K562 (cell line): Measurements from ENCODE around the gene ZNF428. TPM values are rescaled to one million over a fixed set of nuclear protein-coding genes. Genes with fewer than 3 reads are reported as not detected.

Experiments used
- ATAC-seq: fragments of 200-7000 bp; cut with Tn5 transposase; 3 replicates; pipeline ENCODE4 v1.9.1; 2020; ENCODE audit warnings: moderate library complexity
- BruUV-seq: library from RNA; stranded (reverse); fragments of 400-500 nt; replicated peaks from 2 replicates; lab custom pipeline; 2021; lab: Mats Ljungman, UMichigan
- CTCF ChIA-PET: fragments of 300-600 bp; formaldehyde crosslinking; extraction: SDS; loops from one replicate; lab custom pipeline; 2021; ENCODE audit warnings: low intra/inter-chr PET ratio; lab: Yijun Ruan, JAX
- POLR2A ChIA-PET: fragments of 300-600, 350-650 bp; sonication (Branson Sonifier 250); formaldehyde crosslinking; extraction: SDS; loops from one replicate; lab custom pipeline; 2021; ENCODE audit warnings: antibody characterized with exemption, inconsistent platforms; lab: Yijun Ruan, JAX
- DNase-seq, 4 experiments: peaks; one replicate each; pipeline versions ENCODE4 v3.0.0 to v3.0.0-alpha.2; 2011 to 2018; ENCODE audit warnings: low spot score in 3 of 4, mixed read lengths in 3 of 4; ENCODE audit errors: extremely low read depth in 1 of 4
- FAIRE-seq: peaks from 2 replicates; lab custom pipeline; 2011; peaks lifted over from hg19 to GRCh38; lab: Jason Lieb, UNC
- H2AFZ ChIP-seq: 2 replicates; pipeline ENCODE4 v1.6.0; 2011; ENCODE audit warnings: low read depth, low read length, control low read depth, inconsistent platforms
- H3K27ac ChIP-seq: fragments of 200-600 bp; 3 replicates; pipeline ENCODE4 v1.8.0; 2011; ENCODE audit warnings: low read depth, mild to moderate bottlenecking, control low read depth, inconsistent platforms, low read length, moderate library complexity, mixed read lengths; ENCODE audit errors: extremely low read depth
- H3K27me3 ChIP-seq, 2 experiments: fragments of 300-600 bp in 1 of 2; 2 replicates in 1 of 2; 3 replicates in 1 of 2; pipeline versions ENCODE4 v1.6.0 to v1.8.0; 2011; ENCODE audit warnings: inconsistent platforms in 2 of 2, low read length in 2 of 2, mild to moderate bottlenecking in 1 of 2, mixed read lengths in 1 of 2, moderate library complexity in 1 of 2; ENCODE audit not compliant: control insufficient read depth in 2 of 2, insufficient read depth in 2 of 2
- H3K36me3 ChIP-seq: fragments of 300-600 bp; 3 replicates; pipeline ENCODE4 v1.8.0; 2011; ENCODE audit warnings: mild to moderate bottlenecking, low read length, inconsistent platforms; ENCODE audit not compliant: control insufficient read depth, insufficient read depth
- H3K4me1 ChIP-seq, 2 experiments: fragments of 200-600 bp in 1 of 2; replicated peaks in 1 of 2; 2 replicates in 1 of 2; 3 replicates in 1 of 2; pipeline versions ENCODE4 v1.5.1 to v1.8.0; 2011; ENCODE audit warnings: inconsistent platforms in 2 of 2, low read length in 2 of 2, mild to moderate bottlenecking in 1 of 2, mixed read lengths in 1 of 2, moderate library complexity in 1 of 2; ENCODE audit not compliant: control insufficient read depth in 2 of 2, insufficient read depth in 2 of 2
- H3K4me2 ChIP-seq: 2 replicates; pipeline ENCODE4 v1.6.1; 2011; ENCODE audit warnings: low read length, control low read depth, inconsistent platforms, mixed read lengths; ENCODE audit not compliant: insufficient read depth
- H3K4me3 ChIP-seq: fragments of 200-600 bp; sonication (generic), shearing (Covaris generic); 2 replicates; pipeline ENCODE4 v1.5.1; 2016; ENCODE audit warnings: control low read depth, inconsistent platforms
- H3K79me2 ChIP-seq: fragments of 200-600 bp; 3 replicates; pipeline ENCODE4 v1.8.0; 2011; ENCODE audit warnings: low read length, inconsistent platforms; ENCODE audit not compliant: control insufficient read depth, insufficient read depth
- H3K9ac ChIP-seq, 2 experiments: 2 replicates each; pipeline versions ENCODE4 v1.6.0 to v1.6.1; 2011; ENCODE audit warnings: low read depth in 2 of 2, low read length in 2 of 2, control low read depth in 1 of 2, inconsistent platforms in 1 of 2, mild to moderate bottlenecking in 1 of 2, mixed read lengths in 1 of 2; ENCODE audit not compliant: insufficient read depth in 1 of 2
- H3K9me1 ChIP-seq: one replicate; pipeline ENCODE4 v1.6.0; 2011; ENCODE audit warnings: inconsistent platforms, mild to moderate bottlenecking, low read length, moderate library complexity; ENCODE audit not compliant: control insufficient read depth, insufficient read depth
- H3K9me3 ChIP-seq: replicated peaks from 2 replicates; pipeline ENCODE4 v1.5.1; 2011; ENCODE audit warnings: low read depth, low read length, inconsistent platforms; ENCODE audit not compliant: control insufficient read depth, insufficient read depth
- H4K20me1 ChIP-seq: replicated peaks from 2 replicates; pipeline ENCODE4 v1.6.1; 2011; ENCODE audit warnings: low read length, inconsistent platforms, mixed read lengths; ENCODE audit not compliant: control insufficient read depth, insufficient read depth
- BCLAF1 ChIP-seq, 2 experiments: fragments of 450-650 bp in 1 of 2; IDR thresholded peaks; 2 replicates each; pipeline ENCODE4 v1.6.1; 2011 to 2017; ENCODE audit warnings: low read depth in 2 of 2, antibody characterized with exemption in 1 of 2, borderline replicate concordance in 1 of 2, low read length in 1 of 2, mild to moderate bottlenecking in 1 of 2, mixed read lengths in 1 of 2; ENCODE audit not compliant: control insufficient read depth in 1 of 2
- HNRNPL ChIP-seq: fragments of 200-400 bp; formaldehyde crosslinking; IDR thresholded peaks from 2 replicates; pipeline ENCODE4 v1.6.1; 2017; ENCODE audit warnings: low read depth, mild to moderate bottlenecking, low read length
- ILF3 ChIP-seq: fragments of 450-650 bp; IDR thresholded peaks from 2 replicates; pipeline ENCODE4 v1.6.1; 2018; ENCODE audit warnings: antibody characterized with exemption, mild to moderate bottlenecking, moderate library complexity, borderline replicate concordance
- RBFOX2 ChIP-seq: fragments of 200-400 bp; formaldehyde crosslinking; IDR thresholded peaks from 2 replicates; pipeline ENCODE4 v1.6.1; 2017; ENCODE audit warnings: low read depth, mild to moderate bottlenecking, low read length, moderate library complexity
- ZNF76 ChIP-seq: fragments of 250-450 bp; sonication (Bioruptor Pico); IDR thresholded peaks from 2 replicates; pipeline ENCODE4 v1.4.0; 2020; ENCODE audit warnings: mild to moderate bottlenecking, moderate library complexity, borderline replicate concordance
- WGBS: fragments of 100-300 bp; shearing (Covaris generic); methylation state at CpG from one replicate; pipeline ENCODE4 v1.1.6; 2016; ENCODE audit warnings: low coverage, mixed read lengths; ENCODE audit not compliant: insufficient coverage; ENCODE audit errors: missing lambda C conversion rate; 5-methylcytosine and 5-hydroxymethylcytosine counted together
- in situ Hi-C: fragments of 300-500 bp; cut with MboI; formaldehyde crosslinking; loops from 4 replicates; pipeline ENCODE4 v1.15.0; 2018; ENCODE audit warnings: inconsistent platforms, mixed read lengths
- intact Hi-C: fragments of 100-400 bp; cut with micrococcal nuclease; formaldehyde crosslinking; loops from 2 replicates; pipeline ENCODE4 v1.14.2; 2022
- polyA plus RNA-seq, 8 experiments: library from polyadenylated mRNA; depleted of rRNA in 4 of 8; stranded (reverse) in 5 of 8; unstranded in 3 of 8; fragments of >200 nt; fragmentation: Nextera tagmentation in 2 of 8; fragmentation: Illumina TruSeq in 1 of 8; extraction: Ambion mirVana in 2 of 8; extraction: Trizol in 1 of 8; gene quantifications; 2 replicates each; pipeline versions ENCODE4 v1.2.1 to v1.2.3, GENCODE V29; 2011 to 2014; ENCODE audit warnings: inconsistent platforms in 1 of 8, missing spikeins in 1 of 8
- total RNA-seq, 7 experiments: library from RNA; depleted of rRNA in 6 of 7; stranded (reverse); fragments of >200 nt in 6 of 7; fragmentation: Illumina TruSeq in 2 of 7; extraction: Trizol in 2 of 7; gene quantifications; 2 replicates each; pipeline versions ENCODE4 v1.2.1 to v1.2.3, GENCODE V29; 2011 to 2021; ENCODE audit warnings: low replicate concordance in 1 of 7

ZNF428 gene
- total and polyA plus RNA-seq, 9 of the 15 experiments (the other 6 are each of a cell fraction or from before 2014, with no cell fraction given) = 0.15 to 85.7 (median 15.9) TPM

DNA sequence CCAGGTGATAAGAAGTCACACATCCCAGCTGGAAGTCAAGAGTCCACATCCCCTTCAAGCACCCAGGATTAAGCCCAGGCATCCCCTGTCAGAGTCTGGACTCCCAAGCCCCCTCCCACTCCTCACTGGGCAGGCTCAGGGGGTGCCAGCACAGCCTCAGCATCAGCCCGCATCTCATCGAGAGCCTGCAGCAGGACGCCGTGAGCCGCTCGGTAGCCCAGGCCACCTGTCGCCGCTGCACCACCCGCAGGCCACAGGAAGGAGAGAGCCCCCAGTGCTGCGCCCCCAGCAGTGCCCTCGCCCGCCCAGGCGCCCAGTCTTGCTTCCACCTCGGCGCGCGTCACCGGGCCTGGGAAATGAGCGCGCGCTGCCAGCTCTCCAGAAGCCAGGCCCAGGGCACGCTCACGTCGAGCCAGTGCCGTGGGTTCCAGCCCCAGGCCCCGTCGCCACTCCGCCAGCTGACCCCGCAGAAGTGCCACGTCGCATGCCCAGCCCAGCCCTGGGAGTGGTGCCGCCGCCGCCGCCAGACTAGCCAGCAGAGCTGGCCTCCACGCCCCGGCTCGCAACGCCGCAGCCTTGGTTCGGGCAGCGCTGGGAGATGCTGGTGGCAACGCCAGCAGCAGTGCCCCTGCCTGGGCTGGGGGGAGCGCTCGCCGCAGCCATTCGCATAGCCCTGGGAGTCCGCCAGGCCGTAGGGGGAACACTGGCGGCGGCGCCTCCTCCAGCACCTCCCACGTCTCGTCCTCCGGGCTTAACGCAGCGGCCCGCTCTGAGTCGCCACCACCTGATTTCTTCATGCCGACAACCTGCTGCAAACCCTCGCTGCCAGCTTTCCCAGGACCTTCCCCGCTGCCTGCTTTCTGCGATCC, 27.3 kb downstream of the ZNF428 start:
- ATAC-seq (no peak), DNase-seq (no peak), FAIRE-seq (no peak)
- Histone ChIP-seq H2AFZ (no peak overlapping the region), H3K79me2 (peaks cover 22% of the 10 kb centered on the region), H3K4me2 (no peak overlapping the region), H3K27ac (no peak overlapping the region), H3K4me1 (peaks cover 3 to 39% of the 10 kb centered on the region in 2 experiments; a peak in 4 of 5 replicates), H3K9me3 (no peaks in the 10 kb centered on the region), H4K20me1 (no peaks in the 10 kb centered on the region), H3K9me1 (no peaks in the 10 kb centered on the region), H3K36me3 (peaks cover 25% of the 10 kb centered on the region; the same call in 2 of the 3 replicates), H3K9ac (peak overlapping the region in 1 of 2 experiments; percentile 36; a peak in 1 of 4 replicates), H3K27me3 (no peaks in the 10 kb centered on the region), H3K4me3 (no peak overlapping the region)
- in situ Hi-C loops (no loop called here), intact Hi-C loops (no loop called here)
- CTCF ChIA-PET = no interaction called here
- 94% methylated on average over 32 of the region's 63 CpGs for WGBS
- POLR2A ChIA-PET = no interaction called here
- no TSS peak for BruUV-seq
- TF ChIP-seq RBFOX2 (peak; percentile 39; the same call in 1 of the 2 replicates), BCLAF1 (IDR thresholded peaks at IDR 0.05; ENCODE audit: borderline replicate concordance in 1 of 2, control insufficient read depth in 1 of 2, low read depth in 2 of 2, low read length in 1 of 2) (no peak), HNRNPL (peak; percentile 18; the same call in 1 of the 2 replicates), ZNF76 (CRISPR knock-in tag) (no peak), ILF3 (no peak)
